IMR-90 (cell line): ENCODE data around the gene SUSD1.

Experiments used
- POLR2A ChIP-seq: IDR thresholded peaks from 2 replicates; pipeline ENCODE4 v1.6.1; 2012; ENCODE audit warnings: mild to moderate bottlenecking, low read depth, low read length
- RFX5 ChIP-seq: IDR thresholded peaks from 2 replicates; pipeline ENCODE4 v1.8.0; 2012; ENCODE audit warnings: low read depth, mild to moderate bottlenecking, low read length, moderate library complexity
- TF ChIP-seq, protein P1 (sequence below): conservative IDR thresholded peaks from 2 replicates; pipeline ENCODE4 v1.5.1; 2012; ENCODE audit warnings: mild to moderate bottlenecking, low read depth, low read length, improper control_type of control experiment

DNA sequence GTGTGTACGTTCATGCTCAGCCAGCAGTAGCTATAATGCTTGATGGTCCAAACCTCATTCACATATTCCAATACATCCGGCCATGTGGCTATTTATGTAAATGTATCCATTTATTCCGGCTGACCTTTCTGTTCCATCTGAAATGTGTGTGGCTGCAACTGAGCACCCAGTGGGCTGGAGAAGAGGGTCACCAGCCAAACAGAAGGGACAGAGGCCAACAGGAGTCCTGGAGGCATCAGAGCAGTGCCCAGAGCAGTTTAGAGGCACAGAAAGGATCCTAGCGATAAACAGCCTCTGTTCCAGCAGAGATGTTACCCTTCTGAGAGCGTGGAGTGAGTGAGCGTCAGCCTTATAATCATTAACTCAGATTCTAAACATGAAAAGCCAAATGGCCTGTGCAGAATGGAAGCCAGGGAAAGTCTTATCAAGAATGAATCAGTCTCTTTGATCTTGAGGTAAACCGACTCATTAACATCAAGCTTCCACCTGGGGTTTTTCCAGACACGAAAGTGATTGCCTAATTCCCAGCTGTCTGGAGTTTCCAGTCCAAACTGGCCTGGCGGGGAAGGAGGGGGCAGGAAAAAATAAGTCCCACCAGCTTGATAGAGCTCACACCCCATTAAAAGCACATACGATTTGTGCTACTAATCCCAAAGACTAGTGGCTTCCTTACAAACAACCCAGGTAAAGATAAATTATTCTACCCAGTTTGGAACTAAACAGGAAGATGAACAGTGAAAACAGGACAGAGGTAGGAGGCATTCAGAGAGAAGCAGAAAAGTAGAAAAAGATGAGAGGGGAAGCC, 55.7 kb downstream of the SUSD1 start:
- TF ChIP-seq, protein P1, sequence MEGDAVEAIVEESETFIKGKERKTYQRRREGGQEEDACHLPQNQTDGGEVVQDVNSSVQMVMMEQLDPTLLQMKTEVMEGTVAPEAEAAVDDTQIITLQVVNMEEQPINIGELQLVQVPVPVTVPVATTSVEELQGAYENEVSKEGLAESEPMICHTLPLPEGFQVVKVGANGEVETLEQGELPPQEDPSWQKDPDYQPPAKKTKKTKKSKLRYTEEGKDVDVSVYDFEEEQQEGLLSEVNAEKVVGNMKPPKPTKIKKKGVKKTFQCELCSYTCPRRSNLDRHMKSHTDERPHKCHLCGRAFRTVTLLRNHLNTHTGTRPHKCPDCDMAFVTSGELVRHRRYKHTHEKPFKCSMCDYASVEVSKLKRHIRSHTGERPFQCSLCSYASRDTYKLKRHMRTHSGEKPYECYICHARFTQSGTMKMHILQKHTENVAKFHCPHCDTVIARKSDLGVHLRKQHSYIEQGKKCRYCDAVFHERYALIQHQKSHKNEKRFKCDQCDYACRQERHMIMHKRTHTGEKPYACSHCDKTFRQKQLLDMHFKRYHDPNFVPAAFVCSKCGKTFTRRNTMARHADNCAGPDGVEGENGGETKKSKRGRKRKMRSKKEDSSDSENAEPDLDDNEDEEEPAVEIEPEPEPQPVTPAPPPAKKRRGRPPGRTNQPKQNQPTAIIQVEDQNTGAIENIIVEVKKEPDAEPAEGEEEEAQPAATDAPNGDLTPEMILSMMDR = no peak
- TF ChIP-seq RFX5 (no peak), POLR2A (no peak)
